Measurements from ENCODE around the gene VWA8. TPM values are rescaled to one million over a fixed set of nuclear protein-coding genes. Genes with fewer than 3 reads are reported as not detected.
"Not testable (repeated sequence)": the region's sequence is repeated elsewhere in the genome, so short reads cannot be mapped to it uniquely, and the experiment has no call there.

Gene VWA8
- total and polyA plus RNA-seq, 4 donors: 9.8 to 35.7 (median 18.5) TPM

DNA sequence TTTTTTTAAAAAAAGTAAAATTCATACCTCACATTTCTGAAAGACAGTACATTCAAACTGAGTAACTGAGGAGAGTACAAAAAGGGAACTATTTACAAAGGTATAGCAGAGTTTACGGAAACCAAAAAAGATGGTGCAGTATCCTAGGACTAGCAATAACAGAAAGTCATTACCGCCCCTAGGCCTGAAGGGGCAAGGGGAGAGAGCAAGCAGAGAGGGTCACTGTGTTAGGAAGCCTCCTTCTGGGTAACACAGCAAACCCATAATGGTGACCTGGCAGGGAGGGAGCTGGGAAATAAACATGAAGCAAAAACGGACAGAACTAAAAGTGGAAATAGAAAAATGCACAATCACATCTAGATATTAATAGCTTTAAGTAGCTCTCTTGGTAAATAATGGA, 8.2 kb downstream of the VWA8 start:
- H3K9me3 ChIP-seq (ENCODE audit: control insufficient read depth, insufficient read depth, low read length): no peaks in the 10 kb centered on the region
- H3K36me3 ChIP-seq (ENCODE audit: control insufficient read depth, insufficient read depth, low read length): peaks cover under 1% of the 10 kb centered on the region
- WGBS (ENCODE audit: insufficient coverage): 100% methylated on average over 1 of the region's 3 CpGs
- no peak for DNase-seq (ENCODE audit: low read depth in 4 of 6, low spot score in 6 of 6)
- H3K27ac ChIP-seq (ENCODE audit: low read depth, low read length): no peak overlapping the region
- no peaks in the 10 kb centered on the region for H3K27me3 ChIP-seq (ENCODE audit: control insufficient read depth, insufficient read depth, low read length)
- no peaks in the 10 kb centered on the region for H3K4me1 ChIP-seq (ENCODE audit: control insufficient read depth, insufficient read depth, low read length)
- H3K4me3 ChIP-seq (ENCODE audit: low read depth, low read length): no peak overlapping the region

DNA sequence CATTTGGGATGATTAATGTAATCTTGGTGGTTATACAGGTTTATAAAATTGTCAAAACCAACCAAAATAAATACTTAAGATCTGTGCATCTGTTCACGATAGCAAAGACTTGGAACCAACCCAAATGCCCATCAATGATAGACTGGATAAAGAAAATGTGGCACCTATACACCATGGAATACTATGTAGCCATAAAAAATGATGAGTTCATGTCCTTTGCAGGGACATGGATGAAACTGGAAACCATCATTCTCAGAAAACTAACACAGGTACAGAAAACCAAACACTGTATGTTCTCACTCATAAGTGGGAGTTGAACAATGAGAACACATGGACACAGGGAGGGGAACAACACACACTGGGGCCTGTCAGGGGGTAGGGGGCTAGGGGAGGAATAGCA, 11.8 kb downstream of the VWA8 start:
- not testable (repeated sequence) for H3K27me3 ChIP-seq (ENCODE audit: control insufficient read depth, insufficient read depth, low read length)
- no CpG with 5 or more reads among the region's 1 CpG for WGBS (ENCODE audit: insufficient coverage)

DNA sequence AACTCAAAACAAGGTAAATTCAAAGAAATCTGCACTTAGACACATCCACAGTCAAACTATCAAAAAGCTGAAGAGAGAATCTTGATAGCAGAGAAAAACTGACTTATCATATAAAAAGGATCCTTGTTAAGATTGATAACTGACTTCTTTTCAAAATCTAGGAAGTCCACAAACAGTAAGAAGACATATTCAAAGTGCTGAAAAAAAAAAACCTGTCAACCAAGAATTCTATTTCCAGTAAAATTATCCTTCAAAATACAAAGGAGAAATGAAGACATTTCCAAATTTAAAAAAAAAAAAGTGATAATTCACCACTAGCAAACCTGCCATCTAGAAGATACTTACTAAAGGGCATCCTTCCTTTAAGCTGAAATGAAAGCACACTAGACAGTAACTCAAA, 15.0 kb downstream of the VWA8 start:
- H3K4me1 ChIP-seq (ENCODE audit: control insufficient read depth, insufficient read depth, low read length): no peaks in the 10 kb centered on the region
- peaks cover 3% of the 10 kb centered on the region for H3K9me3 ChIP-seq (ENCODE audit: control insufficient read depth, insufficient read depth, low read length)
- H3K4me3 ChIP-seq (ENCODE audit: low read depth, low read length): no peak overlapping the region
- no peak overlapping the region for H3K27ac ChIP-seq (ENCODE audit: low read depth, low read length)
- H3K27me3 ChIP-seq (ENCODE audit: control insufficient read depth, insufficient read depth, low read length): no peaks in the 10 kb centered on the region
- no peak for DNase-seq (ENCODE audit: low read depth in 4 of 6, low spot score in 6 of 6)
- H3K36me3 ChIP-seq (ENCODE audit: control insufficient read depth, insufficient read depth, low read length): peaks cover 4% of the 10 kb centered on the region

More for the DNA sequence above, 11.8 kb downstream of the VWA8 start:
- not testable (repeated sequence) for H3K4me3 ChIP-seq (ENCODE audit: low read depth, low read length); H3K27ac ChIP-seq (ENCODE audit: low read depth, low read length); H3K4me1 ChIP-seq (ENCODE audit: control insufficient read depth, insufficient read depth, low read length); DNase-seq (ENCODE audit: low read depth in 4 of 6, low spot score in 6 of 6); H3K36me3 ChIP-seq (ENCODE audit: control insufficient read depth, insufficient read depth, low read length); H3K9me3 ChIP-seq (ENCODE audit: control insufficient read depth, insufficient read depth, low read length)

DNA sequence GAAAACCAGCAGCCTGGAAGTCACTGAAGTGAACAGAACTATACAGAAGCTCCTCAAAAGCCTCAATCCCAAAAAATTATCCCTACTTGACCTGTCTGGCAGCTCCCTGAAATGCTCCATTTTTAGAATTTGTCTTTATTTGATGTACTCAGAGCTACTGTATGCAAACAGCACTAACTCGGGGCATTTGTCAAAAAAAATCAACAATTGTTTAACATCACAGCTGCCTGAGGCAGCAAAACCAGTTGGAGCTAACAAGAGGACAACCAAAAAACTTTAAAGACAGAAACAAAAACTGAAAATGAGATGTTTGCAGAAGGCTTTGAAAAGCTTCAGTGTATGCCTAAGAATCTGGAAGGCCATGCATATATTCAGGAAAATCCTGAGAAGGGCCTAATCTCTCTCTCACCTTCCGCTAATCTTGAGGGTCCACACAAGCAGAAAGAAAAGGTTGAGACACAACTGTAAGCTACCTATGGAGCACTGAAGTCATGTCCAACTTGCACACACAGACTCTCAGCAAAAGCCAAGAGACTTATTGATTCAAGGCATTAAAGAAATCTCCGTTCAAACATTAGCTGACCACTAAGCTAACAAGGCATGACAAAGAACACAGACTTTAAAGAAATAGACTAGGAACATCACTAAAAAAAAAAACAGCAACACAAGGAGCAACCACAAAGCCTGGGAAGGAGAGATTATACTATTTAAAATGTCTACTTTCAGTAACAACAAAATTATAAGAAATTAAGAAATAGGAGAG, 16.1 kb downstream of the VWA8 start:
- WGBS (ENCODE audit: insufficient coverage): 80% methylated on average over 2 of the region's 3 CpGs
- no peak overlapping the region for H3K4me3 ChIP-seq (ENCODE audit: low read depth, low read length)
- no peak overlapping the region for H3K27ac ChIP-seq (ENCODE audit: low read depth, low read length)
- no peaks in the 10 kb centered on the region for H3K27me3 ChIP-seq (ENCODE audit: control insufficient read depth, insufficient read depth, low read length)
- DNase-seq (ENCODE audit: low read depth in 4 of 6, low spot score in 6 of 6): no peak
- H3K9me3 ChIP-seq (ENCODE audit: control insufficient read depth, insufficient read depth, low read length): peaks cover 3% of the 10 kb centered on the region
- peaks cover 4% of the 10 kb centered on the region for H3K36me3 ChIP-seq (ENCODE audit: control insufficient read depth, insufficient read depth, low read length)
- no peaks in the 10 kb centered on the region for H3K4me1 ChIP-seq (ENCODE audit: control insufficient read depth, insufficient read depth, low read length)

DNA sequence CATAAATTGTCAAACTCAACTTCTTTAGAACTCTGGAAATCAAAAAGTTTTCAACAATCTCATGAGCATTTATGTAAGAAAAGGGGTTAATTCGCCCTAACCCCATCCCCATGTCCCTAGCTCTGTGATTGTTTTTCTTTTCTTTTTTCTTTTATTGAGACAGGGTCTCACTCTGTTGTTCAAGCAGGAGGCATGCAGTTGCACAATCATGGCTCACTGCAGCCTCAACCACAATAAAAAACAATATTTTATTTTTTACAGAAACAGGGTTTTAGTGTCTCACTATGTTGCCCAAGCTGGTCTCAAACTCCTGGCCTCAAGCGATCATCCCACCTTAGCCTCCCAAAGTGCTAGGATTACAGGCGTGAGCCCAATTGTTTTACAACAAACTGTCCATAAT, 16.7 kb downstream of the VWA8 start:
- no peak overlapping the region for H3K27ac ChIP-seq (ENCODE audit: low read depth, low read length)
- H3K36me3 ChIP-seq (ENCODE audit: control insufficient read depth, insufficient read depth, low read length): peaks cover 4% of the 10 kb centered on the region
- no peak overlapping the region for H3K4me3 ChIP-seq (ENCODE audit: low read depth, low read length)
- WGBS (ENCODE audit: insufficient coverage): 100% methylated on average over 2 of the region's 3 CpGs
- H3K27me3 ChIP-seq (ENCODE audit: control insufficient read depth, insufficient read depth, low read length): no peaks in the 10 kb centered on the region
- H3K4me1 ChIP-seq (ENCODE audit: control insufficient read depth, insufficient read depth, low read length): no peaks in the 10 kb centered on the region
- DNase-seq (ENCODE audit: low read depth in 4 of 6, low spot score in 6 of 6): no peak
- H3K9me3 ChIP-seq (ENCODE audit: control insufficient read depth, insufficient read depth, low read length): peaks cover 3% of the 10 kb centered on the region

DNA sequence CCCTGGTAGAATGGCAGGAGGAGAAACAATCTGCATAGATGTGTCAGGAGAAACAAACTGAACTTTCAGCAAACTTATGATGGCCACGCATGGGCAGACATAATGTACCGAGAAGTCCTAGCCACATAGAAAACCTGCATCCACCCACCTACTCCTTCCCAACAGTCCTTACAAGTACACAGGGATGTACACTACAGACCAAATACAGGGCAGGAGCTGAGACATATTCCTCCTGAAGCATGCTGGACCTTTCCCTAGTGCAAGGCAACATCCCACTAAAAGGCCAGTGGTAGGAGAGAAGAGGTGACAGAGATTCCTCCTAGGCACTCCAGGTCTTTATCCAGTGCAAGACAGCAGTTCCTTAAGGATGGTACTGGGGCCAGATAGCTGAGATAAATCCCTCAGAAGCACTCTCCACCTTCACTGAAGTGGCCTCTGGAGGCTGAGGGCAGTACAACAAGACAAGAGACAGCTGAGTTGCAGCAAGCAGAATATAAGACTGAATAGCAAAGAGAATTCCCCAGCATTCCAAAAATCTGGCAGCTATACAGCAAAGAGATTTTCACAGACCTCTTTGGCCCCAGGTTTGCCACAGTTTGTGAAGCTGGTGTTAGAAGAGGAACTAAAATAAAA, 18.3 kb downstream of the VWA8 start:
- Histone ChIP-seq H3K9me3 (ENCODE audit: control insufficient read depth, insufficient read depth, low read length) (peaks cover 3% of the 10 kb centered on the region), H3K27me3 (ENCODE audit: control insufficient read depth, insufficient read depth, low read length) (no peaks in the 10 kb centered on the region), H3K36me3 (ENCODE audit: control insufficient read depth, insufficient read depth, low read length) (peaks cover 2% of the 10 kb centered on the region), H3K4me1 (ENCODE audit: control insufficient read depth, insufficient read depth, low read length) (no peaks in the 10 kb centered on the region), H3K4me3 (ENCODE audit: low read depth, low read length) (no peak overlapping the region), H3K27ac (ENCODE audit: low read depth, low read length) (no peak overlapping the region)
- no peak for DNase-seq (ENCODE audit: low read depth in 4 of 6, low spot score in 6 of 6)
- WGBS (ENCODE audit: insufficient coverage): 100% methylated on average over 2 of the region's 2 CpGs

DNA sequence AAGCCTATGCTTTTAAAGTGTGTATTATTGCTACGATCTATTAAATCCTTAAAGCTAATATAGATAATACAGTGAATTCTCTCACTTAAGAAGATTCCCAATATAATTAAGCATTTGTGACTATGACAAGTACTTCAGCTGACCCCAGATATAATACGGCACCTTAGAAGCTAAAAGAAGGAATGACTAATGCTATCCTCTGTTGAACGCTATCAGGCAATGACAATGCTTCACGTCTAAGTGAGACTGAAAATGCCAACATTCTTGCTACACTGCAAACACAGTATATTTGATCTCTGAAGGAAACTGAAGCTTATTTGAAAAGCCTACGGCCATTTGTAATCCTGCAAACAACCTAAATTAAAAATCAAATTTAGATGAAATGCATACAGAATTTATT, 19.7 kb downstream of the VWA8 start:
- H3K4me3 ChIP-seq (ENCODE audit: low read depth, low read length): no peak overlapping the region
- DNase-seq (ENCODE audit: low read depth in 4 of 6, low spot score in 6 of 6): no peak
- H3K27me3 ChIP-seq (ENCODE audit: control insufficient read depth, insufficient read depth, low read length): no peaks in the 10 kb centered on the region
- no peak overlapping the region for H3K27ac ChIP-seq (ENCODE audit: low read depth, low read length)
- no peaks in the 10 kb centered on the region for H3K4me1 ChIP-seq (ENCODE audit: control insufficient read depth, insufficient read depth, low read length)
- no peaks in the 10 kb centered on the region for H3K36me3 ChIP-seq (ENCODE audit: control insufficient read depth, insufficient read depth, low read length)
- H3K9me3 ChIP-seq (ENCODE audit: control insufficient read depth, insufficient read depth, low read length): peaks cover 2% of the 10 kb centered on the region
- WGBS (ENCODE audit: insufficient coverage): 92% methylated on average over 2 of the region's 5 CpGs

DNA sequence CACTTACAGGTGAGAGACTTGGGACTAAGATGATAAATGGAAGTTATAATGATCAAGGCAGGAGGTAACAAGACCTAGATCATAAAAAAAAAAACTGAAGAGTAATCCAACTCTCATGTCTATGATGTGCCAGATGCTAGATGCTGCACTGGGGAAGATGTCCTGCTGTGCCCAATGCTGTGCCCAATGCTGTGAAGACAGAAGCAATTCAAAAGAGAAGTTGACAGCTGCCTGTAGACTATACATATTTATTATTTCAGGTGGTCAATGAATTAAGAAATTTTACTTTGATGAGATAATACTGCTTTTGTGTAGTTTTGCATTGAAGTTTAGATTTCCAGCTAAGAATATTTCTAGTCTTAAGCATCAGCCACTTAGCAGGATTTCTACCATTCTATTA, 21.5 kb downstream of the VWA8 start:
- Histone ChIP-seq H3K9me3 (ENCODE audit: control insufficient read depth, insufficient read depth, low read length) (no peaks in the 10 kb centered on the region), H3K4me3 (ENCODE audit: low read depth, low read length) (no peak overlapping the region)
- DNase-seq (ENCODE audit: low read depth in 4 of 6, low spot score in 6 of 6): peak in 1 of 6 donors; percentile 9

DNA sequence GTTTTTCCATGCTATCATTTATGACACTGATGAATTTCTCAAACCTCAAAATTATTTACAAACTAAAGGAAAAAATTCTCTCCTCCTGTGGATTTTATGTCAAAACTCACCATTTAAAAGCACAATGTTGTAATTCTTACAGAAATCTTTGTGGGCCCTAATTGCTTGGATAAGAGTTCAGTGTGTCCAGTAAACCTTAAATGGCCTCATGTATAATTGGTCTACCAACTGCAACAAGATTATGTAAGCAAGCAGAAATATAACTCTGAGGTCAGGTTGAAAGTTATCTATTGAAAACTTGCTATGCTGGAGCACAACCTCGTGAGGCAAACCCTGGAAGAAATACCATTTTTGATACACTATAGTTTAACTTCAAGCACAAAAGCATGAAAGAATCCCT, 22.0 kb downstream of the VWA8 start:
- no peaks in the 10 kb centered on the region for H3K36me3 ChIP-seq (ENCODE audit: control insufficient read depth, insufficient read depth, low read length)
- no peak overlapping the region for H3K27ac ChIP-seq (ENCODE audit: low read depth, low read length)
- H3K9me3 ChIP-seq (ENCODE audit: control insufficient read depth, insufficient read depth, low read length): peaks cover under 1% of the 10 kb centered on the region
- no peak for DNase-seq (ENCODE audit: low read depth in 4 of 6, low spot score in 6 of 6)
- no peaks in the 10 kb centered on the region for H3K4me1 ChIP-seq (ENCODE audit: control insufficient read depth, insufficient read depth, low read length)
- H3K27me3 ChIP-seq (ENCODE audit: control insufficient read depth, insufficient read depth, low read length): no peaks in the 10 kb centered on the region
- no peak overlapping the region for H3K4me3 ChIP-seq (ENCODE audit: low read depth, low read length)
- WGBS (ENCODE audit: insufficient coverage): no CpG with 5 or more reads among the region's 1 CpG

More for the DNA sequence above, 21.5 kb downstream of the VWA8 start:
- H3K27me3 ChIP-seq (ENCODE audit: control insufficient read depth, insufficient read depth, low read length): no peaks in the 10 kb centered on the region
- H3K36me3 ChIP-seq (ENCODE audit: control insufficient read depth, insufficient read depth, low read length): no peaks in the 10 kb centered on the region
- no peaks in the 10 kb centered on the region for H3K4me1 ChIP-seq (ENCODE audit: control insufficient read depth, insufficient read depth, low read length)
- no peak overlapping the region for H3K27ac ChIP-seq (ENCODE audit: low read depth, low read length)

DNA sequence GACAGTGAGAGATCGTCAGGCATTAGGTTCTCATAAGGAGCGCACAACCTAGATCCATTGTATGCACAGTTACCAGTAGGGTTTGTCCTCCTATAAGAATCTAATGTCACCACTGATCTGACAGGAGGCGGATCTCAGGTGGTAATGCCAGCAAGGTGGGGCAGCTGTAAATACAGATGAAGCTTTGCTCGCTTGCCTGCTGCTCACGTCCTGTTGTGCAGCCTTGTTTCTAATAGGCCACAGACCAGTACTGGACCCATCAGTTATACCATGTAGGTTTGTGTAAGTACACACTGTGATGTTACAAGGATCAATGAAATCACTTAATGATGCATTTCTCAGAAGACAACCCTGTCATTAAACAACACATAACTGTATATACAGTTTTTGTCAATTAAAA, 23.5 kb downstream of the VWA8 start:
- 92% methylated on average over 5 of the region's 5 CpGs for WGBS (ENCODE audit: insufficient coverage)

More for the DNA sequence above, 23.5 kb downstream of the VWA8 start:
- no peak overlapping the region for H3K27ac ChIP-seq (ENCODE audit: low read depth, low read length)
- H3K36me3 ChIP-seq (ENCODE audit: control insufficient read depth, insufficient read depth, low read length): no peaks in the 10 kb centered on the region
- H3K4me1 ChIP-seq (ENCODE audit: control insufficient read depth, insufficient read depth, low read length): no peaks in the 10 kb centered on the region
- H3K4me3 ChIP-seq (ENCODE audit: low read depth, low read length): no peak overlapping the region
- peaks cover 5% of the 10 kb centered on the region for H3K9me3 ChIP-seq (ENCODE audit: control insufficient read depth, insufficient read depth, low read length)
- H3K27me3 ChIP-seq (ENCODE audit: control insufficient read depth, insufficient read depth, low read length): no peaks in the 10 kb centered on the region
- no peak for DNase-seq (ENCODE audit: low read depth in 4 of 6, low spot score in 6 of 6)

Measured in spinal cord (tissue), 10 donors.